HepG2 (cell line): ENCODE measurements around the gene NUP214. TPM values are rescaled to one million over a fixed set of nuclear protein-coding genes. Genes with fewer than 3 reads are reported as not detected.

Source experiments
- SIX4 ChIP-seq: sonication (generic); formaldehyde crosslinking; IDR thresholded peaks from 2 replicates; pipeline ENCODE4 v1.4.0; 2020; ENCODE audit warnings: missing genetic modification reagents
- TBX3 ChIP-seq: fragments of 450-650 bp; IDR thresholded peaks from 2 replicates; pipeline ENCODE4 v1.6.1; 2017; ENCODE audit warnings: antibody characterized with exemption, mild to moderate bottlenecking, inconsistent platforms, borderline replicate concordance
- TCF12 ChIP-seq, 2 experiments: fragments of 450-650 bp in 1 of 2; sonication (generic) in 1 of 2; formaldehyde crosslinking in 1 of 2; IDR thresholded peaks; 2 replicates each; pipeline versions ENCODE4 v1.6.1 to v1.8.0; 2017 to 2022; ENCODE audit warnings: antibody characterized with exemption in 1 of 2, mild to moderate bottlenecking in 1 of 2, missing genetic modification reagents in 1 of 2, moderate library complexity in 1 of 2
- ZBTB38 ChIP-seq: sonication (generic); formaldehyde crosslinking; IDR thresholded peaks from 2 replicates; pipeline ENCODE4 v1.5.1; 2020; ENCODE audit warnings: mild to moderate bottlenecking, missing genetic modification reagents
- ZNF607 ChIP-seq: sonication (generic); formaldehyde crosslinking; IDR thresholded peaks from 2 replicates; pipeline ENCODE4 v1.5.1; 2020; ENCODE audit warnings: missing genetic modification reagents, mild to moderate bottlenecking, borderline replicate concordance
- ZNF674 ChIP-seq: sonication (generic); formaldehyde crosslinking; IDR thresholded peaks from 2 replicates; pipeline ENCODE4 v1.5.0; 2020; ENCODE audit warnings: low read depth, mild to moderate bottlenecking, missing genetic modification reagents
- ZNF784 ChIP-seq: sonication (generic); formaldehyde crosslinking; IDR thresholded peaks from 2 replicates; pipeline ENCODE4 v1.5.1; 2020; ENCODE audit warnings: missing genetic modification reagents, mild to moderate bottlenecking, borderline replicate concordance
- ZNF891 ChIP-seq: sonication (generic); formaldehyde crosslinking; IDR thresholded peaks from 2 replicates; pipeline ENCODE4 v1.5.0; 2020; ENCODE audit warnings: mild to moderate bottlenecking, missing genetic modification reagents
- polyA plus RNA-seq, 8 experiments: library from polyadenylated mRNA; depleted of rRNA in 3 of 8; stranded (reverse) in 7 of 8; unstranded in 1 of 8; fragments of >200 nt; fragmentation: Illumina TruSeq in 4 of 8; extraction: Trizol in 4 of 8; gene quantifications; 2 replicates each; pipeline versions ENCODE4 v1.2.1 to v1.2.3, GENCODE V29; 2011 to 2016; ENCODE audit warnings: low read depth in 4 of 8, missing spikeins in 1 of 8, mixed read lengths in 1 of 8; ENCODE audit not compliant: insufficient read depth in 1 of 8
- total RNA-seq, 5 experiments: library from RNA; depleted of rRNA; stranded (reverse); fragments of >200 nt; fragmentation: Illumina TruSeq; extraction: Trizol; gene quantifications; 2 replicates each; pipeline ENCODE4 v1.2.3, GENCODE V29; 2016; ENCODE audit warnings: low read depth in 1 of 5
- TF ChIP-seq, protein P1 (sequence below): sonication (generic); formaldehyde crosslinking; IDR thresholded peaks from 2 replicates; pipeline ENCODE4 v1.8.1; 2023; ENCODE audit warnings: mild to moderate bottlenecking, missing genetic modification reagents

Gene NUP214
- total and polyA plus RNA-seq, 2 of the 13 experiments (the other 11 are each of a cell fraction or from before 2014, with no cell fraction given): 8.4 to 16.0 TPM

- TF ChIP-seq, protein P1, sequence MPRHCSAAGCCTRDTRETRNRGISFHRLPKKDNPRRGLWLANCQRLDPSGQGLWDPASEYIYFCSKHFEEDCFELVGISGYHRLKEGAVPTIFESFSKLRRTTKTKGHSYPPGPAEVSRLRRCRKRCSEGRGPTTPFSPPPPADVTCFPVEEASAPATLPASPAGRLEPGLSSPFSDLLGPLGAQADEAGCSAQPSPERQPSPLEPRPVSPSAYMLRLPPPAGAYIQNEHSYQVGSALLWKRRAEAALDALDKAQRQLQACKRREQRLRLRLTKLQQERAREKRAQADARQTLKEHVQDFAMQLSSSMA (CRISPR knock-in tag): no peak
- no peak for TF ChIP-seq ZNF674 (CRISPR knock-in tag)
- TF ChIP-seq ZNF607: no peak
- TF ChIP-seq ZNF891 (CRISPR knock-in tag): 0 out of 2 replicates have a peak, but pooled peaks have one; percentile 33
- TF ChIP-seq ZNF784 (CRISPR knock-in tag): 0 out of 2 replicates have a peak, but pooled peaks have one; percentile 6
- 0 out of 2 replicates have a peak, but pooled peaks have one; percentile 58 for TF ChIP-seq ZBTB38 (CRISPR knock-in tag)
- TF ChIP-seq TCF12 (IDR thresholded peaks at IDR 0.05): no peak
- TF ChIP-seq TCF12 (CRISPR knock-in tag; IDR thresholded peaks at IDR 0.05): no peak
- TF ChIP-seq SIX4 (CRISPR knock-in tag): no peak
- no peak for TF ChIP-seq TBX3
Measured at GRCh38 chr9:131274674-131275331, 149.4 kb downstream of the NUP214 start (continued).
